Spleen (tissue), 7 donors: ENCODE data around the gene MGRN1.

Experiments
- CTCF ChIP-seq, 11 experiments: fragments of 200-600 bp in 7 of 11; fragments of 450-650 bp in 4 of 11; sonication (generic) in 4 of 11; IDR thresholded peaks in 8 of 11; conservative IDR thresholded peaks in 3 of 11; 1 replicate in 7 of 11; 2 replicates in 4 of 11; pipeline versions ENCODE4 v1.4.0 to v1.8.0; 2016 to 2021; ENCODE audit warnings: antibody characterized with exemption in 11 of 11, inconsistent platforms in 4 of 11, mild to moderate bottlenecking in 1 of 11
- POLR2AphosphoS5 ChIP-seq, 3 donors: sonication (generic); formaldehyde crosslinking; IDR thresholded peaks; one replicate each; pipeline ENCODE4 v1.5.1; 2017; ENCODE audit warnings: antibody characterized with exemption in 3 of 3
- donor health status: DM: no; HTN: no; CAD: no; lungs with moderate emphysema.
- donor health status: DM: no; HTN: no; CAD: no.
- donor health status: DM: no; HTN: no; CAD: no.

GRCh38 chr16:4602331-4602730 lies 22.3 kb upstream of the MGRN1 start:
- TF ChIP-seq CTCF (IDR thresholded peaks at IDR 0.05 in 8 of 11, conservative IDR thresholded peaks at IDR 0.05 in 3 of 11) (no peak), POLR2AphosphoS5 (IDR thresholded peaks at IDR 0.05) (peak in 1 of 3 donors; percentile 12)
